Measurements from ENCODE around the gene MAP3K5.

DNA sequence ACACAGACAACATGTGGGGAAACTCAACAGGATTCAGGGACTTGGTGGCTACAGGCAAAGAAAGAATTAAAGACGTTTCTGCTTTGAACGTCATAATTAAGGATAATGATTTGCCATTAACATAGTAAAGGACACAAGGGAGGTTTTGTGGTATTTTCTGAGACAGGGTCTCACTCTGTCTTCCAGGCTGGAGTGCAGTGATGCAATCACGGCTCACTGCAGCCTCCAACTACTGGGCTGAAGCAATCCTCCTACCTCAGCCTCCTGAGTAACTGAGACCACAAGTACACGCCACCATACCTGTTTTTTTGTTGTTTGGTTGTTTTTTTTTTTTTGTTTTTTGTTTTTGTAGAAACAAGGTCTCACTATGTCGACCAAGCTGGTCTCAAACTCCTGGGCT, 62.4 kb downstream of the MAP3K5 start:
- TF ChIP-seq, protein P1, sequence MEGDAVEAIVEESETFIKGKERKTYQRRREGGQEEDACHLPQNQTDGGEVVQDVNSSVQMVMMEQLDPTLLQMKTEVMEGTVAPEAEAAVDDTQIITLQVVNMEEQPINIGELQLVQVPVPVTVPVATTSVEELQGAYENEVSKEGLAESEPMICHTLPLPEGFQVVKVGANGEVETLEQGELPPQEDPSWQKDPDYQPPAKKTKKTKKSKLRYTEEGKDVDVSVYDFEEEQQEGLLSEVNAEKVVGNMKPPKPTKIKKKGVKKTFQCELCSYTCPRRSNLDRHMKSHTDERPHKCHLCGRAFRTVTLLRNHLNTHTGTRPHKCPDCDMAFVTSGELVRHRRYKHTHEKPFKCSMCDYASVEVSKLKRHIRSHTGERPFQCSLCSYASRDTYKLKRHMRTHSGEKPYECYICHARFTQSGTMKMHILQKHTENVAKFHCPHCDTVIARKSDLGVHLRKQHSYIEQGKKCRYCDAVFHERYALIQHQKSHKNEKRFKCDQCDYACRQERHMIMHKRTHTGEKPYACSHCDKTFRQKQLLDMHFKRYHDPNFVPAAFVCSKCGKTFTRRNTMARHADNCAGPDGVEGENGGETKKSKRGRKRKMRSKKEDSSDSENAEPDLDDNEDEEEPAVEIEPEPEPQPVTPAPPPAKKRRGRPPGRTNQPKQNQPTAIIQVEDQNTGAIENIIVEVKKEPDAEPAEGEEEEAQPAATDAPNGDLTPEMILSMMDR (IDR thresholded peaks at IDR 0.05; ENCODE audit: extremely low read depth in 1 of 2, insufficient read depth in 1 of 2, low read depth in 1 of 2, low read length in 2 of 2): no peak
- TF ChIP-seq GATA2 (IDR thresholded peaks at IDR 0.05; ENCODE audit: insufficient read depth, insufficient read length, low read depth, low read length) (no peak), FOS (IDR thresholded peaks at IDR 0.05; ENCODE audit: borderline replicate concordance, insufficient read depth, low read length) (no peak), POLR2AphosphoS5 (IDR thresholded peaks at IDR 0.05; ENCODE audit: insufficient read depth, low read depth, low read length) (no peak), POLR2A (IDR thresholded peaks at IDR 0.05; ENCODE audit: low read depth, low read length) (no peak), MAX (IDR thresholded peaks at IDR 0.05; ENCODE audit: insufficient read depth, insufficient read length) (no peak), EZH2 (IDR thresholded peaks at IDR 0.05; ENCODE audit: borderline replicate concordance, low read depth, low read length, severe bottlenecking) (no peak)

All from endothelial cell of umbilical vein (primary cell).